ENCODE measurements around the gene LRRN3. TPM values are rescaled to one million over a fixed set of nuclear protein-coding genes. Genes with fewer than 3 reads are reported as not detected.

Gene LRRN3
- total and polyA plus RNA-seq, 2 of the 4 experiments (the other 2 are of a cell fraction) = 6.9 to 15.2 TPM

DNA sequence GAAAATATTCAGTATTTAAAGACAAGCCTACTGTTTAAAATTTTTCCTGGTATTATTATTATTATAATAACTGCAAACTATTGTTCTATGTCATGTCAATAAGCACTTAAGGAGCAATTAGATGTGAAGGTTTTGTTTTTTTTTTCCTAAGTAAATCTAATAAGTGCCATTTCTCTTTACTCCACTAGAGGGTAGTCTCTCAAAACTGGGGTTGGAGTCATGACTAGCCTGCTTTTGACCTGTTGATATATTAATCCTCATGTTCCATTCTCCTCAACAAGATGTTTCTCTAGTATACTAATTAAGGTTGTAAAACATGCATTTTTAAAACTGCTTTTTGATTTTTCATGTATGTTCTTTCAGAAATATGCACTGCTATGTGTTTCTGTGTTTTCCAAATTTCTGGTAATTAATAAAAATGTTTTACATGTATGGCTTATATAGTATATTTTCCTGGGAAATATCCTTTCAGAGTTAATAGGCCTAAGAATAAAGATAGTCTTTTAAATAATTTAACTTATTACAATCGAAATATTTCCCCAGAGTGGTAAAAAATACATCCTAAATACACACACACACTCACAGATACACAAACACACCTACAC lies 1.0 kb upstream of the LRRN3 start:
- H4K8ac ChIP-seq (ENCODE audit: low read depth in 2 of 2, low read length in 2 of 2) = no peak overlapping the region
- no peaks in the 10 kb centered on the region for H3K9me3 ChIP-seq (ENCODE audit: control insufficient read depth, insufficient read depth, low read length)
- no peak overlapping the region for H2AK9ac ChIP-seq (replicated peaks; ENCODE audit: low read depth, low read length, poor library complexity)
- intact Hi-C loops (cut with micrococcal nuclease) (loop anchor here (1.0 to 10.0 kb wide), 4 partner anchors 396 to 645 kb away; no protein-coding TSS in a partner anchor), in situ Hi-C loops (cut with MboI; ENCODE audit: low sequenced_read_pairs) (loop anchor here (5.0 to 10.0 kb wide), 2 partner anchors 397 to 645 kb away; no protein-coding TSS in a partner anchor), dilution Hi-C loops (cut with HindIII; ENCODE audit: low sequenced_read_pairs, unreplicated experiment) (no loop called here)
- H4K91ac ChIP-seq (ENCODE audit: insufficient read depth, low read depth, low read length) = no peak overlapping the region
- peak; percentile 64 for DNase-seq
- H3K4me3 ChIP-seq (ENCODE audit: insufficient read depth, low read depth, low read length) = no peak overlapping the region
- H3K27me3 ChIP-seq (ENCODE audit: control insufficient read depth, insufficient read depth, low read length) = no peaks in the 10 kb centered on the region
- no CpG with 5 or more reads among the region's 1 CpG for WGBS, 2 experiments (ENCODE audit: extremely low coverage in 2 of 2, insufficient read length in 1 of 2)
- no peak overlapping the region for H2BK5ac ChIP-seq (ENCODE audit: low read depth, low read length, poor library complexity, severe bottlenecking)
- CTCF ChIA-PET = no interaction called here
- H3K56ac ChIP-seq (ENCODE audit: extremely low read depth, insufficient read depth, low read length) = no peak overlapping the region
- no peaks in the 10 kb centered on the region for H3K9me1 ChIP-seq (ENCODE audit: insufficient read depth, low read length)
- H3K27ac ChIP-seq (ENCODE audit: insufficient read depth, low read length) = no peak overlapping the region
- H3K9ac ChIP-seq (ENCODE audit: low read depth, low read length) = no peak overlapping the region
- H3K4me2 ChIP-seq (ENCODE audit: low read depth, low read length) = no peak overlapping the region
- no peak for TF ChIP-seq RCOR1 (IDR thresholded peaks at IDR 0.05; ENCODE audit: insufficient replicate concordance, low read length)
- TF ChIP-seq CEBPB (IDR thresholded peaks at IDR 0.05; ENCODE audit: low read depth, low read length) = no peak
- TF ChIP-seq RAD21 (IDR thresholded peaks at IDR 0.05; ENCODE audit: low read length) = peak; percentile 68
- TF ChIP-seq, protein P1, sequence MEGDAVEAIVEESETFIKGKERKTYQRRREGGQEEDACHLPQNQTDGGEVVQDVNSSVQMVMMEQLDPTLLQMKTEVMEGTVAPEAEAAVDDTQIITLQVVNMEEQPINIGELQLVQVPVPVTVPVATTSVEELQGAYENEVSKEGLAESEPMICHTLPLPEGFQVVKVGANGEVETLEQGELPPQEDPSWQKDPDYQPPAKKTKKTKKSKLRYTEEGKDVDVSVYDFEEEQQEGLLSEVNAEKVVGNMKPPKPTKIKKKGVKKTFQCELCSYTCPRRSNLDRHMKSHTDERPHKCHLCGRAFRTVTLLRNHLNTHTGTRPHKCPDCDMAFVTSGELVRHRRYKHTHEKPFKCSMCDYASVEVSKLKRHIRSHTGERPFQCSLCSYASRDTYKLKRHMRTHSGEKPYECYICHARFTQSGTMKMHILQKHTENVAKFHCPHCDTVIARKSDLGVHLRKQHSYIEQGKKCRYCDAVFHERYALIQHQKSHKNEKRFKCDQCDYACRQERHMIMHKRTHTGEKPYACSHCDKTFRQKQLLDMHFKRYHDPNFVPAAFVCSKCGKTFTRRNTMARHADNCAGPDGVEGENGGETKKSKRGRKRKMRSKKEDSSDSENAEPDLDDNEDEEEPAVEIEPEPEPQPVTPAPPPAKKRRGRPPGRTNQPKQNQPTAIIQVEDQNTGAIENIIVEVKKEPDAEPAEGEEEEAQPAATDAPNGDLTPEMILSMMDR (conservative IDR thresholded peaks at IDR 0.05; ENCODE audit: low read depth, low read length) = peak; percentile 75
- TF ChIP-seq SMC3 (IDR thresholded peaks at IDR 0.05; ENCODE audit: low read depth, low read length) = peak; percentile 65
- no peak for TF ChIP-seq RFX5 (IDR thresholded peaks at IDR 0.05; ENCODE audit: low read depth, low read length)
- 0 out of 2 replicates have a peak, but pooled peaks have one; percentile 5 for TF ChIP-seq NFE2L2 (IDR thresholded peaks at IDR 0.05; ENCODE audit: low read depth, low read length)
- no peaks in the 10 kb centered on the region for H4K20me1 ChIP-seq (ENCODE audit: insufficient read depth, low read length)
- H2BK15ac ChIP-seq (ENCODE audit: low read depth, low read length) = no peak overlapping the region
- H2AFZ ChIP-seq (replicated peaks; ENCODE audit: low read length, poor library complexity) = no peak overlapping the region
- no peak overlapping the region for H3K4ac ChIP-seq (ENCODE audit: low read depth, low read length)
- ATAC-seq (ENCODE audit: low read depth) = peak; percentile 38; the same call in 1 of the 2 replicates
- no peak overlapping the region for H3K23ac ChIP-seq (ENCODE audit: low read depth, low read length)
- no peak overlapping the region for H2BK120ac ChIP-seq (ENCODE audit: low read depth, low read length)
- H3K4me1 ChIP-seq (ENCODE audit: control insufficient read depth, insufficient read depth, low read length) = no peaks in the 10 kb centered on the region
- peaks cover 5 to 6% of the 10 kb centered on the region in 2 experiments; a peak in 1 of 4 replicates for H3K79me1 ChIP-seq (ENCODE audit: low read depth in 1 of 2, low read length in 2 of 2)
- no peak overlapping the region for H2AK5ac ChIP-seq (ENCODE audit: low read depth, low read length)
- H2BK20ac ChIP-seq (ENCODE audit: low read depth, low read length) = no peak overlapping the region
- no peak overlapping the region for H3K14ac ChIP-seq (replicated peaks; ENCODE audit: low read depth, low read length)
- no TSS peak for BruUV-seq (replicated peaks)
- no peaks in the 10 kb centered on the region for H3K36me3 ChIP-seq (ENCODE audit: control insufficient read depth, insufficient read depth, low read length)
- no peak overlapping the region for H4K5ac ChIP-seq (ENCODE audit: low read depth, low read length)
- H3K18ac ChIP-seq (ENCODE audit: low read depth, low read length) = no peak overlapping the region
- POLR2A ChIA-PET (ENCODE audit: unreplicated experiment) = no interaction called here
